A673 (cell line): ENCODE measurements around the gene CCDC191. TPM values are rescaled to one million over a fixed set of nuclear protein-coding genes. Genes with fewer than 3 reads are reported as not detected.

Experiments
- BruUV-seq: library from RNA; stranded (reverse); fragments of 400-500 nt; replicated peaks from 2 replicates; lab custom pipeline; 2021; lab: Mats Ljungman, UMichigan
- CTCF ChIA-PET: fragments of 300-600 bp; sonication (Branson Sonifier 250); formaldehyde crosslinking; loops from one replicate; lab custom pipeline; 2022; ENCODE audit warnings: antibody characterized with exemption; lab: Charles Lee
- POLR2A ChIA-PET: fragments of 300-600 bp; sonication (Branson Sonifier 250); formaldehyde crosslinking; loops from one replicate; lab custom pipeline; 2022; ENCODE audit warnings: antibody characterized with exemption; ENCODE audit not compliant: low non-redundant PET; lab: Charles Lee
- DNase-seq: peaks from one replicate; pipeline ENCODE4 v3.0.0-alpha.2; 2015; ENCODE audit warnings: low spot score
- H3K27ac ChIP-seq: fragments of 200-600 bp; sonication (generic); 2 replicates; pipeline ENCODE4 v1.5.1; 2016; ENCODE audit warnings: mixed run types, low read depth, mild to moderate bottlenecking, mixed read lengths, antibody characterized with exemption, low read length; ENCODE audit not compliant: poor library complexity, severe bottlenecking
- H3K27me3 ChIP-seq: fragments of 200-600 bp; sonication (generic); replicated peaks from 2 replicates; pipeline ENCODE4 v1.6.1; 2017; ENCODE audit warnings: mixed run types, low read depth, mild to moderate bottlenecking, mixed read lengths, antibody characterized with exemption, low read length; ENCODE audit not compliant: insufficient read depth, poor library complexity
- H3K36me3 ChIP-seq: fragments of 200-600 bp; sonication (generic); 2 replicates; pipeline ENCODE4 v1.6.1; 2016; ENCODE audit warnings: mixed run types, mild to moderate bottlenecking, mixed read lengths, antibody characterized with exemption, low read length; ENCODE audit not compliant: insufficient read depth, poor library complexity, severe bottlenecking
- H3K4me1 ChIP-seq: fragments of 200-600 bp; sonication (generic); 2 replicates; pipeline ENCODE4 v1.6.1; 2017; ENCODE audit warnings: mixed run types, mild to moderate bottlenecking, mixed read lengths, antibody characterized with exemption, low read length; ENCODE audit not compliant: insufficient read depth, poor library complexity, severe bottlenecking
- H3K4me3 ChIP-seq: fragments of 200-600 bp; sonication (generic); 2 replicates; pipeline ENCODE4 v1.5.1; 2016; ENCODE audit warnings: low read depth, mixed run types, mild to moderate bottlenecking, mixed read lengths, low read length; ENCODE audit not compliant: poor library complexity, severe bottlenecking
- H3K9me3 ChIP-seq: fragments of 200-600 bp; sonication (generic); 2 replicates; pipeline ENCODE4 v1.6.1; 2016; ENCODE audit warnings: mixed run types, low read depth, mild to moderate bottlenecking, mixed read lengths, antibody characterized with exemption, low read length; ENCODE audit not compliant: poor library complexity, severe bottlenecking
- EZH2 ChIP-seq: fragments of 200-600 bp; sonication (generic); IDR thresholded peaks from 2 replicates; pipeline ENCODE4 v1.6.1; 2017; ENCODE audit warnings: borderline replicate concordance, low read depth, mild to moderate bottlenecking, mixed read lengths, antibody characterized with exemption, low read length; ENCODE audit not compliant: poor library complexity, severe bottlenecking
- intact Hi-C: fragments of 100-400 bp; cut with micrococcal nuclease; formaldehyde crosslinking; loops from one replicate; pipeline ENCODE4 v1.10.0; 2022; ENCODE audit not compliant: unreplicated experiment
- total RNA-seq: library from RNA; stranded (reverse); gene quantifications from 2 replicates; pipeline ENCODE4 v1.2.3, GENCODE V29; 2021
- TF ChIP-seq, protein P1 (sequence below): fragments of 300-800, 200-600 bp; sonication (generic); conservative IDR thresholded peaks from 2 replicates; pipeline ENCODE4 v1.5.1; 2017; ENCODE audit warnings: low read depth, mild to moderate bottlenecking, antibody characterized with exemption, low read length, moderate library complexity, mixed read lengths

The CCDC191 gene
- total RNA-seq, 1 experiment from 2014 or later = 1.1 TPM

DNA sequence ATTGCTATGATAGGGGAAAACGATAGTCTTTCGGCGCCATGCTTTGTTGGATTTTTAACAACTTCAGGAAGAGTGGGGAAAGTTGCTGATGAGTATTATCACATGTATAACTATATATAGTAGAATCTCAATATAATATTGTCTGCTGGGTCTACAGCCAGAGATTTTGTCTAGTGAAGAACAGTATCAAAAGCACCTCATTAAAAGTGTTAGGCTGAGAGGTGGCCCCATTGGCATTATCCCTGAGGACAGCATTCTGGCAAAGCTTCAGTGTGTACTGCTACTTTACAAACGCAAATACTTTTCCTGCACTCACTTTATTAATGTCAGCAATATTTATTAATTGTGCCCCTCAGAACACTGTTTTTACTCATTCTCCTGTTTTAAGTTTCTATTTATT is 12.0 kb upstream of the CCDC191 start:
- TF ChIP-seq, protein P1, sequence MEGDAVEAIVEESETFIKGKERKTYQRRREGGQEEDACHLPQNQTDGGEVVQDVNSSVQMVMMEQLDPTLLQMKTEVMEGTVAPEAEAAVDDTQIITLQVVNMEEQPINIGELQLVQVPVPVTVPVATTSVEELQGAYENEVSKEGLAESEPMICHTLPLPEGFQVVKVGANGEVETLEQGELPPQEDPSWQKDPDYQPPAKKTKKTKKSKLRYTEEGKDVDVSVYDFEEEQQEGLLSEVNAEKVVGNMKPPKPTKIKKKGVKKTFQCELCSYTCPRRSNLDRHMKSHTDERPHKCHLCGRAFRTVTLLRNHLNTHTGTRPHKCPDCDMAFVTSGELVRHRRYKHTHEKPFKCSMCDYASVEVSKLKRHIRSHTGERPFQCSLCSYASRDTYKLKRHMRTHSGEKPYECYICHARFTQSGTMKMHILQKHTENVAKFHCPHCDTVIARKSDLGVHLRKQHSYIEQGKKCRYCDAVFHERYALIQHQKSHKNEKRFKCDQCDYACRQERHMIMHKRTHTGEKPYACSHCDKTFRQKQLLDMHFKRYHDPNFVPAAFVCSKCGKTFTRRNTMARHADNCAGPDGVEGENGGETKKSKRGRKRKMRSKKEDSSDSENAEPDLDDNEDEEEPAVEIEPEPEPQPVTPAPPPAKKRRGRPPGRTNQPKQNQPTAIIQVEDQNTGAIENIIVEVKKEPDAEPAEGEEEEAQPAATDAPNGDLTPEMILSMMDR = no peak
- no peak for TF ChIP-seq EZH2
- intact Hi-C loops = no loop called here
- Histone ChIP-seq H3K4me3 (no peak overlapping the region), H3K36me3 (peaks cover 63% of the 10 kb centered on the region), H3K27ac (no peak overlapping the region), H3K4me1 (no peaks in the 10 kb centered on the region), H3K9me3 (no peaks in the 10 kb centered on the region), H3K27me3 (no peaks in the 10 kb centered on the region)
- POLR2A ChIA-PET = no interaction called here
- no TSS peak for BruUV-seq
- CTCF ChIA-PET = no interaction called here
- DNase-seq = no peak

GRCh38 chr3:114067804-114068203 is 11.5 kb upstream of the CCDC191 start:
- peaks cover 59% of the 10 kb centered on the region for H3K36me3 ChIP-seq
- ChIA-PET POLR2A (interaction anchor here (0.7 kb wide), 1 partner anchor 223 kb away, joined by 3 read pairs; no protein-coding TSS in a partner anchor), CTCF (no interaction called here)
- no TSS peak for BruUV-seq
- H3K27me3 ChIP-seq = no peaks in the 10 kb centered on the region
- H3K9me3 ChIP-seq = no peaks in the 10 kb centered on the region
- no peak for DNase-seq
- no peaks in the 10 kb centered on the region for H3K4me1 ChIP-seq
- H3K27ac ChIP-seq = no peak overlapping the region
- no peak overlapping the region for H3K4me3 ChIP-seq
- intact Hi-C loops = no loop called here
- TF ChIP-seq, protein P1 = no peak
- TF ChIP-seq EZH2 = no peak

DNA sequence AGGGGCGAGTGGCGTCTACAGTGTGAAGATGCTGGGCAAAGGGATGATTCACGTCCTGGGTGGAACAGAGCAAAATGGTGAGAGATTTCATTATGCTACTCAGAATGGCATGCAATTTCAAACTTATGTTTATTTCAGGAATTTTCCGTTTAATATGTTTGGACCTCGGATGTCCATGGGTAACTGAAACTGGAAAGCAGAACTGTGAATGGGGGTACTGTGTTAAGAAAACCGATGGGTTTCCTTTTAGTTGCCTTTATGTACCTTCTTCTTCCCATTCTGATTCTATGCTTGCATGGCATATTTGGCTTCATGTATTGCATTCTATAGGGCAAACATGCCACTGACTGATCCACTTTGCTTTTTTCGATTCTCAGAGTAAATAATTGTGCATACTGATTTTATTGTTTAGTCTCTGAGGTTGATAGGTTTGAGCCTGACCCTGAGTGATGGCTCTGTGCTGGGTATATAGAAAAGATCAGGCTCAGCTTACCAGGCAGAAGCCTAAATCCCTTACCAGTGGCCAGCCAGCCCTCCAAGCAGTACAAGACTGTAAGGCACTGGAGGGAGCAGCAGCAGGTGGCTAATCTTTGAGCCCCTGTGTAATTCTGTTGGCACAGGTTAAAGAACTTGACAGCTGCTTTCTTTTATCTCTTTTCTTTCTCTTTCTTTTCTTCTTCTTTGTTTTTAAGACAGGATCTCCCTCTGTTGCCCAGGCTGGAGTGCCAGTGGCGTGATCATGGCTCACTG is 4.8 kb upstream of the CCDC191 start:
- H3K36me3 ChIP-seq = peaks cover 12% of the 10 kb centered on the region
- ChIA-PET CTCF (no interaction called here), POLR2A (no interaction called here)
- no peak for DNase-seq
- no peak overlapping the region for H3K27ac ChIP-seq
- H3K4me3 ChIP-seq = no peak overlapping the region
- intact Hi-C loops = no loop called here
- H3K9me3 ChIP-seq = no peaks in the 10 kb centered on the region
- no TSS peak for BruUV-seq
- TF ChIP-seq, protein P1 = no peak
- TF ChIP-seq EZH2 = no peak
- H3K4me1 ChIP-seq = peaks cover 5% of the 10 kb centered on the region
- no peaks in the 10 kb centered on the region for H3K27me3 ChIP-seq
